Measurements from ENCODE around the gene ABHD16A.

DNA sequence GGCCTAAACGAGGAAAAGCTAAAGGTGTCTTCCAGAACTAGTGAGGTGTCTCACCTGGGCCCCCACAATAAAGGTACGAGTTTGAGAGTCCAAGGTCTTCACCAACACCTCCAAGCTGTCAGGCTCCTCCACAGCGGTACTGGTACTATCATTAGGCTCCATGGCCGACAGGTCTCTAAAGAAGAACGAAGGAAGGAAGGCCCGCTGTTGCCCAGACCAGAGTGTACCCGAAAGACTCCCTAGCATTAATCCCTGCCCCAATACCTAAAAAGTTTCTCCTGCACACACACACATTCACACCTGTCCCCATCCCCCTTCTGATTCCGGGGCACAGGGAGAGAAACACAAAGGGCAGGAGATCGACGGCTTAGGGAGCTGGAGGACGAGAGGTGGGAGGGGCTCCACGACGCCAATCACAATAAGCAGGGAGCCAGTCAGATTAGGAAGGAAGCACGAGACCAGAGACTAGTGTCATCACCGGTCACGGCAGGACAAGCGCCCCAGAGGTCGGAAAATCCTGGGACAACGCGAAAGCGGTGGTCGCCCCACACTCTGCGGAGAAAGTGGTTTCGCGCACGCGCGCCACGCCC is 51.4 kb downstream of the ABHD16A start:
- TF ChIP-seq SUZ12 (IDR thresholded peaks at IDR 0.05; ENCODE audit: extremely low read depth, insufficient read depth, insufficient read length) (no peak), YY1 (IDR thresholded peaks at IDR 0.05; ENCODE audit: insufficient read depth, insufficient read length) (no peak)

Measured in NT2/D1 (cell line).